Psoas muscle (tissue), 8 donors: Measurements from ENCODE around the gene PRICKLE1. TPM values are rescaled to one million over a fixed set of nuclear protein-coding genes. Genes with fewer than 3 reads are reported as not detected.

Experiments used
- ATAC-seq, 4 donors: fragments of 200-7000 bp; cut with Tn5 transposase; one replicate each; pipeline ENCODE4 v1.9.1; 2020; ENCODE audit warnings: moderate library complexity in 3 of 4, mild to moderate bottlenecking in 2 of 4
- DNase-seq, 2 donors: peaks; one replicate each; pipeline ENCODE4 v3.0.0-alpha.2; 2020
- H3K27ac ChIP-seq: fragments of 200-600 bp; one replicate; pipeline ENCODE4 v1.8.0; 2022
- H3K27me3 ChIP-seq, 3 donors: fragments of 200-600 bp in 1 of 3; one replicate each; pipeline versions ENCODE4 v1.6.1 to v1.8.0; 2013 to 2022; ENCODE audit warnings: low read length in 2 of 3, mild to moderate bottlenecking in 2 of 3, moderate library complexity in 1 of 3; ENCODE audit not compliant: insufficient read depth in 3 of 3
- H3K36me3 ChIP-seq, 2 donors: fragments of 200-600 bp in 1 of 2; one replicate each; pipeline versions ENCODE4 v1.6.1 to v1.8.0; 2013 to 2022; ENCODE audit warnings: low read depth in 1 of 2, mild to moderate bottlenecking in 1 of 2, moderate library complexity in 1 of 2; ENCODE audit not compliant: insufficient read depth in 1 of 2
- H3K4me1 ChIP-seq: fragments of 200-600 bp; one replicate; pipeline ENCODE4 v1.8.0; 2022
- H3K4me3 ChIP-seq: fragments of 200-600 bp; one replicate; pipeline ENCODE4 v1.8.0; 2022; ENCODE audit warnings: mild to moderate bottlenecking
- H3K9me3 ChIP-seq: fragments of 200-600 bp; one replicate; pipeline ENCODE4 v1.8.0; 2022
- WGBS, 3 donors: extraction: QIAGEN DNeasy Blood & Tissue Kit; methylation state at CpG; one replicate each; pipeline versions ENCODE4 v1.1.6 to v1.1.7; 2013; 5-methylcytosine and 5-hydroxymethylcytosine counted together
- intact Hi-C, 2 donors: fragments of 100-400 bp; cut with DNase I; formaldehyde crosslinking; loops; one replicate each; pipeline versions ENCODE4 v1.11.0 to v1.14.2; 2022
- polyA plus RNA-seq, 3 donors: library from polyadenylated mRNA; stranded (reverse); fragments of 200-250 nt; gene quantifications; one replicate each; pipeline ENCODE4 v1.2.3, GENCODE V29; 2013
- total RNA-seq, 4 donors: library from RNA; stranded (reverse); fragmentation: NEBNext Ultra II Directional in 2 of 4; extraction: Animal tissue kit (Norgen Biotek cat#: 25700) in 2 of 4; gene quantifications; one replicate each; pipeline versions ENCODE4 v1.2.1 to v1.2.4, GENCODE V29; 2021 to 2023
- TF ChIP-seq, protein P1 (sequence below): fragments of 200-600 bp; IDR thresholded peaks from one replicate; pipeline ENCODE4 v1.8.0; 2022; ENCODE audit warnings: antibody characterized with exemption
- donor health status: healthy with polysubstance abuse.
- donor health status: DM: no; HTN: no; CAD: no; lungs with moderate emphysema.
- donor health status: Bipolar disorder and iron deficiency.
- donor health status: healthy.
- donor health status: DM: yes; HTN: yes; CAD: no.
- donor health status: DM: no; HTN: no; CAD: no.
- donor health status: DM: no; HTN: no; CAD: no.
- donor health status: DM: yes; HTN: yes; CAD: no.

Gene PRICKLE1
- total and polyA plus RNA-seq, 7 donors: 0.37 to 7.6 (median 1.7) TPM

DNA sequence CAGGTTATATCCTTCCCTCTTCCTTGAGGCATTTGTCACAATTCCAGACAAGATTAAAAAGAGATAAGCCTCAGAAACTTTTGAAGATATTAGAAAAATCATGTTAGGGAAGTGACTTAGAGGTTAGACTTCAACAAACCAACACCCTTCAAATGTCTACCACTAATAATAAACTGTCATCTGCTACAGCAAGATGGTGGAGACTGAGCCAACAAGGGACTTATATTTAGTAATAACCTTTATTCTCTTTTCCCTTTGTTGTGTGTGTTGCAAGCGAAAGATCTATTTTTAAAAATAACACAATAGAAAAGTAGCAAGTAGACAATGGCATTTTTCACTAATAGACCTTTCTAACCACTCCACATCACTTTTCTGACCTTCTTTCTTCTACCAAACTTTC lies 28.6 kb downstream of the PRICKLE1 start:
- H3K27ac ChIP-seq: no peak overlapping the region
- DNase-seq (no peak), ATAC-seq (peak in 2 of 4 donors; percentile 82 to 87)
- no peaks in the 10 kb centered on the region for H3K9me3 ChIP-seq
- TF ChIP-seq, protein P1, sequence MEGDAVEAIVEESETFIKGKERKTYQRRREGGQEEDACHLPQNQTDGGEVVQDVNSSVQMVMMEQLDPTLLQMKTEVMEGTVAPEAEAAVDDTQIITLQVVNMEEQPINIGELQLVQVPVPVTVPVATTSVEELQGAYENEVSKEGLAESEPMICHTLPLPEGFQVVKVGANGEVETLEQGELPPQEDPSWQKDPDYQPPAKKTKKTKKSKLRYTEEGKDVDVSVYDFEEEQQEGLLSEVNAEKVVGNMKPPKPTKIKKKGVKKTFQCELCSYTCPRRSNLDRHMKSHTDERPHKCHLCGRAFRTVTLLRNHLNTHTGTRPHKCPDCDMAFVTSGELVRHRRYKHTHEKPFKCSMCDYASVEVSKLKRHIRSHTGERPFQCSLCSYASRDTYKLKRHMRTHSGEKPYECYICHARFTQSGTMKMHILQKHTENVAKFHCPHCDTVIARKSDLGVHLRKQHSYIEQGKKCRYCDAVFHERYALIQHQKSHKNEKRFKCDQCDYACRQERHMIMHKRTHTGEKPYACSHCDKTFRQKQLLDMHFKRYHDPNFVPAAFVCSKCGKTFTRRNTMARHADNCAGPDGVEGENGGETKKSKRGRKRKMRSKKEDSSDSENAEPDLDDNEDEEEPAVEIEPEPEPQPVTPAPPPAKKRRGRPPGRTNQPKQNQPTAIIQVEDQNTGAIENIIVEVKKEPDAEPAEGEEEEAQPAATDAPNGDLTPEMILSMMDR: no peak
- WGBS, 3 donors: 30 to 61% (median 37%) methylated on average over 1 of the region's 1 CpG
- H3K4me1 ChIP-seq: peaks cover 11% of the 10 kb centered on the region
- no peak overlapping the region for H3K4me3 ChIP-seq
- intact Hi-C loops: no loop called here
- no peaks in the 10 kb centered on the region for H3K36me3 ChIP-seq
- H3K27me3 ChIP-seq: no peaks in the 10 kb centered on the region

DNA sequence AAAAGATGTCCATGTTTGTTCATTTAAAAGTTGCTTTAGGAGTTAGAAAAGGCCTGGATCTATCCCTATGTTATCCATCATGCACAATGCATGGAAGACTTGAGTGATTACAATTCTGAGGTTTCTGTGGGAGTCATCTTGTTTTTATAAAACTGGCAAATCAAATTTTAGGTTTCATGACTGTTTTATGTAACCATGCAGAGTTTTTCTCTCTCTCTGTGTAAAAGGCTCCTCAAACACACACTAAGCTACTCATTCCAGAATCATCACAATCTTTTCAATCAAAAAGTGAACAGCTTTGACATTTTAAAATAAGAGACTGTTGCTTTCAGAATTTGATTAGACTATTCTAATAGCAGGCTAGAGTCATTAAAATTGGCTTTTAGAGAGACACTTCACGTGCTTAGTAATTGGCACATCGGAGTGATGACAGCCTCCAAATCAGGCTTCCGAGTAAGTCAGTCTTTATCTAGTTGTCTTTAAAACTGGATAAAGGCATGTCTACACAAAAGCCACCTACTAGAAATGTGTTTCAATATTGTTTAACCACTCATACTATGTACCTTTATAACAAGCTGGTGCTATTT lies 31.9 kb downstream of the PRICKLE1 start:
- peaks cover 11% of the 10 kb centered on the region for H3K4me1 ChIP-seq
- no peak for ATAC-seq
- no peaks in the 10 kb centered on the region for H3K9me3 ChIP-seq
- H3K27ac ChIP-seq: no peak overlapping the region
- H3K36me3 ChIP-seq: no peaks in the 10 kb centered on the region
- intact Hi-C loops: no loop called here
- WGBS, 3 donors: 43 to 64% (median 47%) methylated on average over 3 of the region's 3 CpGs
- DNase-seq: no peak
- no peaks in the 10 kb centered on the region for H3K27me3 ChIP-seq
- no peak overlapping the region for H3K4me3 ChIP-seq
- TF ChIP-seq, protein P1: no peak

DNA sequence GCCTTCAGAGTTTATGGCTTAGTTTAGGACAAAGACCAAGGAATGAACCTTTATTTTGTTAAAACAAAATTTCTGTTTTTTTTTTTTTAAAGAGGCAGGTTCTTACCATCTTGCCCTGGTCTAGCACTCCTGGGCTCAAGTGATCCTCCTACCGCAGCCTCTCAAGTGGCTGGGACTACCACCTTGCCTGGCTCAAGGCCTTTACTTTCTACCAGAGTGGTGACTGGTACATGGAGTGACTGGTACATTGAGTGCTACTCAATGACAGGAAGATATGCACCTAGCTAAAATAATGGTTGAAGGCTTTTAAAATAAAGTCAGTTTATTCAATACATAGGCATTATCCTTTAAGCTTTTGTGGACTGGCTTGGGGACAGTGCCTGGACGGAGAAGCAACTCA lies 32.6 kb downstream of the PRICKLE1 start:
- TF ChIP-seq, protein P1: no peak
- no peak for DNase-seq
- no peak for ATAC-seq
- H3K4me3 ChIP-seq: no peak overlapping the region
- H3K27ac ChIP-seq: no peak overlapping the region
- H3K9me3 ChIP-seq: no peaks in the 10 kb centered on the region
- H3K36me3 ChIP-seq: no peaks in the 10 kb centered on the region
- no peaks in the 10 kb centered on the region for H3K27me3 ChIP-seq
- intact Hi-C loops: no loop called here
- H3K4me1 ChIP-seq: peaks cover 11% of the 10 kb centered on the region
- whole genome bisulfite sequencing, 3 donors: 68 to 87% (median 68%) methylated on average over 2 of the region's 2 CpGs

DNA sequence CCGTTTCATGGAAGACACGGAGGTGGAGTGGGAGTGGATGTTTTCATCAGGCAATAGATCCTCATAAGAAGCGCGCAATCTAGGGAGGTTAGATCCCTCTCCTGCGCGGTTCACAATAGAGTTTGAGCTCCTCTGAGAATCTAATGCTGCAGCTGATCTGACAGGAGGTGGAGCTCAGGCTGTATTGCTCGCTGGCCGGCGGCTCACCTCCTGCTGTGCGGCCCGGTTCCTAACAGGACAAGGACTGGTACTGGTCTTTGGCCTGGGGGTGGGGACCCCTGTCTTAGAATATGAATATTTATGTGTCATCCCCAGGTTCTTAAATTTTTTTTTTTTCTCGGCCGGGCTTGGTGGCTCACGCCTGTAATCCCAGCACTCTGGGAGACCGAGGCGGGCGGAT lies 36.7 kb downstream of the PRICKLE1 start:
- Histone ChIP-seq H3K9me3 (no peaks in the 10 kb centered on the region), H3K27ac (no peak overlapping the region), H3K4me3 (no peak overlapping the region), H3K27me3 (no peaks in the 10 kb centered on the region), H3K36me3 (no peaks in the 10 kb centered on the region), H3K4me1 (peaks cover 3% of the 10 kb centered on the region)
- DNase-seq: no peak
- 83 to 86% (median 84%) methylated on average over 17 of the region's 17 CpGs for whole genome bisulfite sequencing, 3 donors
- intact Hi-C loops: no loop called here
- ATAC-seq: no peak
- TF ChIP-seq, protein P1: no peak

DNA sequence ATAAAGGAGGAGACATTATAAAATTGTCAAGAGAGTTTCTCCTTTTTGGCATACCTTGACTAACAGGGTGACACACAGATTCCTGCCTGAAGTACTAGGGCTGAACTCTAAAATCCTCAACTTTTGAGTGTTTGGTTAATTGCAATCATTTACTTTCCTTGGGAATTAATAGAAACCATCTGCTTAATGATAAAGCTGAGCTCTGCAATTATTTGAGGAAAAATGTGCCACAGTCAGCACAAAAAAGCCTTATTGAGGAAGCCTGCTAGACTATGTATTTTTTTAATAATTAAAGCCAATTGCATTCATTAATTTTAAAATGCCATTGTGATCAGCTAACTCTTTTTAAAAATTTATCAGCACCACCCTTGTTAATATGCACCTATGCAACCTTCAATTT lies 38.7 kb downstream of the PRICKLE1 start:
- ATAC-seq (no peak), DNase-seq (no peak)
- no peak overlapping the region for H3K27ac ChIP-seq
- TF ChIP-seq, protein P1: no peak
- H3K36me3 ChIP-seq: no peaks in the 10 kb centered on the region
- H3K4me1 ChIP-seq: no peaks in the 10 kb centered on the region
- no peak overlapping the region for H3K4me3 ChIP-seq
- H3K9me3 ChIP-seq: no peaks in the 10 kb centered on the region
- intact Hi-C loops: no loop called here
- H3K27me3 ChIP-seq: no peaks in the 10 kb centered on the region
